Left ventricle myocardium superior (tissue), 1 donor: ENCODE data around the gene RER1. TPM values are rescaled to one million over a fixed set of nuclear protein-coding genes. Genes with fewer than 3 reads are reported as not detected.
"Not testable (repeated sequence)": the region's sequence is repeated elsewhere in the genome, so short reads cannot be mapped to it uniquely, and the experiment has no call there.

Experiments used
- ATAC-seq: fragments of 200-7000 bp; cut with Tn5 transposase; one replicate; pipeline ENCODE4 v1.9.1; 2020; ENCODE audit warnings: mild to moderate bottlenecking, moderate library complexity
- DNase-seq: peaks from one replicate; pipeline ENCODE4 v3.0.0-alpha.2; 2020
- intact Hi-C: fragments of 100-400 bp; cut with micrococcal nuclease; formaldehyde crosslinking; loops from one replicate; pipeline ENCODE4 v1.11.0; 2022
- total RNA-seq: library from RNA; stranded (reverse); fragmentation: NEBNext Ultra II Directional; extraction: Animal tissue kit (Norgen Biotek cat#: 25700); gene quantifications from one replicate; pipeline ENCODE4 v1.2.1, GENCODE V29; 2021
- donor health status: DM: no; HTN: yes; CAD: no; lungs with severe emphysema.

The RER1 gene
- total RNA-seq, 1 donor from 2014 or later = 98.1 TPM

GRCh38 chr1:2435091-2435490, 43.5 kb downstream of the RER1 start:
- DNase-seq (no peak), ATAC-seq (no peak)
- intact Hi-C loops = no loop called here

- ATAC-seq (no peak), DNase-seq (no peak)
- intact Hi-C loops = no loop called here
Measured at GRCh38 chr1:2435746-2436355, 44.2 kb downstream of the RER1 start.

- DNase-seq (no peak), ATAC-seq (no peak)
- intact Hi-C loops = no loop called here
Measured at GRCh38 chr1:2436876-2437275, 45.2 kb downstream of the RER1 start.

- DNase-seq (no peak), ATAC-seq (no peak)
- intact Hi-C loops = no loop called here
Measured at GRCh38 chr1:2437617-2438016, 46.0 kb downstream of the RER1 start.

- DNase-seq (no peak), ATAC-seq (no peak)
- intact Hi-C loops = no loop called here
Measured at GRCh38 chr1:2438038-2438437, 46.4 kb downstream of the RER1 start.

GRCh38 chr1:2438641-2439040, 47.0 kb downstream of the RER1 start:
- DNase-seq (no peak), ATAC-seq (no peak)
- intact Hi-C loops = no loop called here

- intact Hi-C loops = no loop called here
- DNase-seq (no peak), ATAC-seq (no peak)
Measured at GRCh38 chr1:2439369-2439768, 47.7 kb downstream of the RER1 start.

GRCh38 chr1:2440346-2440745, 48.7 kb downstream of the RER1 start:
- ATAC-seq = peak; percentile 18
- DNase-seq, intact Hi-C loops: not testable (repeated sequence)

- no peak for DNase-seq
- intact Hi-C loops = no loop called here
- ATAC-seq = no peak
Measured at GRCh38 chr1:2441746-2442145, 50.1 kb downstream of the RER1 start.

- no peak for ATAC-seq
- DNase-seq = no peak
- intact Hi-C loops = no loop called here
Measured at GRCh38 chr1:2442661-2443060, 51.0 kb downstream of the RER1 start.

- intact Hi-C loops = no loop called here
- DNase-seq = no peak
- ATAC-seq = no peak
Measured at GRCh38 chr1:2443277-2444137, 51.9 kb downstream of the RER1 start.

- ATAC-seq (no peak), DNase-seq (no peak)
- intact Hi-C loops = no loop called here
Measured at GRCh38 chr1:2444138-2444591, 52.5 kb downstream of the RER1 start.

- ATAC-seq = no peak
- DNase-seq = no peak
- intact Hi-C loops = no loop called here
Measured at GRCh38 chr1:2445162-2445822, 53.7 kb downstream of the RER1 start.

GRCh38 chr1:2445823-2446215, 54.2 kb downstream of the RER1 start:
- ATAC-seq (no peak), DNase-seq (no peak)
- intact Hi-C loops = no loop called here

GRCh38 chr1:2446394-2446793, 54.8 kb downstream of the RER1 start:
- intact Hi-C loops = no loop called here
- DNase-seq = no peak
- no peak for ATAC-seq

- intact Hi-C loops = no loop called here
- no peak for DNase-seq
- ATAC-seq = no peak
Measured at GRCh38 chr1:2446861-2447260, 55.2 kb downstream of the RER1 start.

GRCh38 chr1:2447276-2448097, 55.8 kb downstream of the RER1 start:
- no peak for DNase-seq
- ATAC-seq = no peak
- intact Hi-C loops = no loop called here

- intact Hi-C loops = no loop called here
- no peak for ATAC-seq
Measured at GRCh38 chr1:2448098-2448445, 56.4 kb downstream of the RER1 start.

GRCh38 chr1:2449636-2450454, 58.2 kb downstream of the RER1 start:
- no peak for DNase-seq
- intact Hi-C loops = no loop called here
- no peak for ATAC-seq

More at GRCh38 chr1:2448098-2448445, 56.4 kb downstream of the RER1 start:
- no peak for DNase-seq
